ENCODE measurements around the gene PTCH1. TPM values are rescaled to one million over a fixed set of nuclear protein-coding genes. Genes with fewer than 3 reads are reported as not detected.

The PTCH1 gene
- total RNA-seq, 1 experiment from 2014 or later = 15.2 TPM

- DNase-seq (ENCODE audit: low read depth, low spot score) (no peak), ATAC-seq (no peak)
- Histone ChIP-seq H3K27ac (ENCODE audit: low read depth, low read length) (no peak overlapping the region), H3K4me3 (replicated peaks in 1 of 2; ENCODE audit: low read depth in 1 of 2, low read length in 2 of 2) (no peak overlapping the region), H3K9me3 (ENCODE audit: control insufficient read depth in 1 of 2, insufficient read depth in 1 of 2, low read depth in 1 of 2, low read length in 2 of 2) (no peaks in the 10 kb centered on the region), H3K79me2 (ENCODE audit: insufficient read depth, low read length) (no peaks in the 10 kb centered on the region), H3K9me2 (ENCODE audit: insufficient read depth) (no peaks in the 10 kb centered on the region), H3K36me3 (ENCODE audit: control insufficient read depth in 1 of 2, insufficient read depth in 2 of 2, low read length in 2 of 2) (no peaks in the 10 kb centered on the region), H3K9ac (ENCODE audit: low read length) (no peak overlapping the region), H4K20me1 (ENCODE audit: insufficient read depth) (no peaks in the 10 kb centered on the region), H2AFZ (ENCODE audit: low read depth, low read length, poor library complexity, severe bottlenecking) (no peak overlapping the region), H3K4me2 (ENCODE audit: low read length) (no peak overlapping the region), H3K27me3 (ENCODE audit: insufficient read depth, low read length) (no peaks in the 10 kb centered on the region), H3K4me1 (ENCODE audit: control insufficient read depth in 1 of 2, insufficient read depth in 2 of 2, low read length in 2 of 2) (no peaks in the 10 kb centered on the region)
- TF ChIP-seq ELF1 (IDR thresholded peaks at IDR 0.05; ENCODE audit: borderline replicate concordance, low read depth) (no peak), POLR2AphosphoS5 (IDR thresholded peaks at IDR 0.05; ENCODE audit: low read depth, low read length) (no peak), POLR2A (IDR thresholded peaks at IDR 0.05; ENCODE audit: borderline replicate concordance, extremely low read depth, insufficient read depth, insufficient read length) (no peak), JUND (IDR thresholded peaks at IDR 0.05) (no peak), RAD21 (IDR thresholded peaks at IDR 0.05; ENCODE audit: low read depth) (no peak), SP1 (IDR thresholded peaks at IDR 0.05; ENCODE audit: low read depth) (no peak)
- TF ChIP-seq, protein P1, sequence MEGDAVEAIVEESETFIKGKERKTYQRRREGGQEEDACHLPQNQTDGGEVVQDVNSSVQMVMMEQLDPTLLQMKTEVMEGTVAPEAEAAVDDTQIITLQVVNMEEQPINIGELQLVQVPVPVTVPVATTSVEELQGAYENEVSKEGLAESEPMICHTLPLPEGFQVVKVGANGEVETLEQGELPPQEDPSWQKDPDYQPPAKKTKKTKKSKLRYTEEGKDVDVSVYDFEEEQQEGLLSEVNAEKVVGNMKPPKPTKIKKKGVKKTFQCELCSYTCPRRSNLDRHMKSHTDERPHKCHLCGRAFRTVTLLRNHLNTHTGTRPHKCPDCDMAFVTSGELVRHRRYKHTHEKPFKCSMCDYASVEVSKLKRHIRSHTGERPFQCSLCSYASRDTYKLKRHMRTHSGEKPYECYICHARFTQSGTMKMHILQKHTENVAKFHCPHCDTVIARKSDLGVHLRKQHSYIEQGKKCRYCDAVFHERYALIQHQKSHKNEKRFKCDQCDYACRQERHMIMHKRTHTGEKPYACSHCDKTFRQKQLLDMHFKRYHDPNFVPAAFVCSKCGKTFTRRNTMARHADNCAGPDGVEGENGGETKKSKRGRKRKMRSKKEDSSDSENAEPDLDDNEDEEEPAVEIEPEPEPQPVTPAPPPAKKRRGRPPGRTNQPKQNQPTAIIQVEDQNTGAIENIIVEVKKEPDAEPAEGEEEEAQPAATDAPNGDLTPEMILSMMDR (IDR thresholded peaks at IDR 0.05 in 2 of 3, conservative IDR thresholded peaks at IDR 0.05 in 1 of 3; ENCODE audit: borderline replicate concordance in 1 of 3, insufficient read depth in 1 of 3, low read depth in 2 of 3, low read length in 2 of 3) = no peak
- POLR2A ChIA-PET = no interaction called here
- BruUV-seq (replicated peaks) = no TSS peak
- CTCF ChIA-PET = no interaction called here
- intact Hi-C loops (cut with micrococcal nuclease) = no loop called here
- RAD21 ChIA-PET (ENCODE audit: low non-redundant PET in 1 of 2, low total read pairs in 2 of 2, uncharacterized antibody in 2 of 2, unreplicated experiment in 2 of 2) = no interaction called here
Observed at GRCh38 chr9:95399261-95399660, 117.5 kb downstream of the PTCH1 start.

Other genes starting within 250 kb of the PTCH1 start
- 19.4 TPM for gene FANCC, start 199.3 kb downstream of the PTCH1 start, total RNA-seq (2021; ENCODE audit: unreplicated experiment)

Measured in HCT116 (cell line).